ENCODE results near the gene RBMS3. TPM values are rescaled to one million over a fixed set of nuclear protein-coding genes. Genes with fewer than 3 reads are reported as not detected.

RBMS3 gene
- total RNA-seq, 4 donors from 2014 or later, result 2.8 to 77.6 (median 13.7) TPM

GRCh38 chr3:29488922-29489321 is 208.1 kb downstream of the RBMS3 start:
- Histone ChIP-seq H3K27ac (no peak overlapping the region), H3K27me3 (no peaks in the 10 kb centered on the region), H3K4me3 (no peak overlapping the region), H3K4me1 (no peaks in the 10 kb centered on the region), H3K36me3 (no peaks in the 10 kb centered on the region), H3K9me3 (no peaks in the 10 kb centered on the region)
- no peak for DNase-seq
- TF ChIP-seq POLR2A (IDR thresholded peaks at IDR 0.05) (no peak), CTCF (IDR thresholded peaks at IDR 0.05) (no peak)

GRCh38 chr3:29493109-29493508 is 212.2 kb downstream of the RBMS3 start:
- H3K36me3 ChIP-seq, result no peaks in the 10 kb centered on the region
- no peak for DNase-seq
- H3K27me3 ChIP-seq, result no peaks in the 10 kb centered on the region
- H3K9me3 ChIP-seq, result no peaks in the 10 kb centered on the region
- TF ChIP-seq CTCF (IDR thresholded peaks at IDR 0.05) (no peak), POLR2A (IDR thresholded peaks at IDR 0.05) (no peak)
- no peak overlapping the region for H3K27ac ChIP-seq
- H3K4me3 ChIP-seq, result no peak overlapping the region
- no peaks in the 10 kb centered on the region for H3K4me1 ChIP-seq

GRCh38 chr3:29494305-29495036 is 213.6 kb downstream of the RBMS3 start:
- DNase-seq, result no peak
- TF ChIP-seq POLR2A (IDR thresholded peaks at IDR 0.05) (no peak), CTCF (IDR thresholded peaks at IDR 0.05) (no peak)
- no peaks in the 10 kb centered on the region for H3K27me3 ChIP-seq
- no peaks in the 10 kb centered on the region for H3K36me3 ChIP-seq
- no peak overlapping the region for H3K4me3 ChIP-seq
- H3K4me1 ChIP-seq, result no peaks in the 10 kb centered on the region
- H3K27ac ChIP-seq, result no peak overlapping the region
- no peaks in the 10 kb centered on the region for H3K9me3 ChIP-seq

GRCh38 chr3:29497282-29497681 is 216.4 kb downstream of the RBMS3 start:
- Histone ChIP-seq H3K4me1 (no peaks in the 10 kb centered on the region), H3K4me3 (no peak overlapping the region), H3K9me3 (no peaks in the 10 kb centered on the region), H3K27ac (no peak overlapping the region), H3K27me3 (no peaks in the 10 kb centered on the region), H3K36me3 (no peaks in the 10 kb centered on the region)
- TF ChIP-seq CTCF (IDR thresholded peaks at IDR 0.05), result no peak
- no peak for TF ChIP-seq POLR2A (IDR thresholded peaks at IDR 0.05)
- no peak for DNase-seq

- H3K4me3 ChIP-seq, result no peak overlapping the region
- H3K36me3 ChIP-seq, result no peaks in the 10 kb centered on the region
- no peaks in the 10 kb centered on the region for H3K4me1 ChIP-seq
- no peaks in the 10 kb centered on the region for H3K9me3 ChIP-seq
- DNase-seq, result no peak
- TF ChIP-seq CTCF (IDR thresholded peaks at IDR 0.05) (no peak), POLR2A (IDR thresholded peaks at IDR 0.05) (no peak)
- H3K27me3 ChIP-seq, result no peaks in the 10 kb centered on the region
- H3K27ac ChIP-seq, result no peak overlapping the region
Measured at GRCh38 chr3:29502771-29503170, 221.9 kb downstream of the RBMS3 start.
